EL (cell line): ENCODE measurements around the gene TSPAN12.
"Not testable (repeated sequence)": the region's sequence is repeated elsewhere in the genome, so short reads cannot be mapped to it uniquely, and the experiment has no call there.

Experiments
- DNase-seq: peaks from one replicate; pipeline ENCODE4 v3.0.0-alpha.2; 2016

The TSPAN12 gene, protein sequence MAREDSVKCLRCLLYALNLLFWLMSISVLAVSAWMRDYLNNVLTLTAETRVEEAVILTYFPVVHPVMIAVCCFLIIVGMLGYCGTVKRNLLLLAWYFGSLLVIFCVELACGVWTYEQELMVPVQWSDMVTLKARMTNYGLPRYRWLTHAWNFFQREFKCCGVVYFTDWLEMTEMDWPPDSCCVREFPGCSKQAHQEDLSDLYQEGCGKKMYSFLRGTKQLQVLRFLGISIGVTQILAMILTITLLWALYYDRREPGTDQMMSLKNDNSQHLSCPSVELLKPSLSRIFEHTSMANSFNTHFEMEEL

DNA sequence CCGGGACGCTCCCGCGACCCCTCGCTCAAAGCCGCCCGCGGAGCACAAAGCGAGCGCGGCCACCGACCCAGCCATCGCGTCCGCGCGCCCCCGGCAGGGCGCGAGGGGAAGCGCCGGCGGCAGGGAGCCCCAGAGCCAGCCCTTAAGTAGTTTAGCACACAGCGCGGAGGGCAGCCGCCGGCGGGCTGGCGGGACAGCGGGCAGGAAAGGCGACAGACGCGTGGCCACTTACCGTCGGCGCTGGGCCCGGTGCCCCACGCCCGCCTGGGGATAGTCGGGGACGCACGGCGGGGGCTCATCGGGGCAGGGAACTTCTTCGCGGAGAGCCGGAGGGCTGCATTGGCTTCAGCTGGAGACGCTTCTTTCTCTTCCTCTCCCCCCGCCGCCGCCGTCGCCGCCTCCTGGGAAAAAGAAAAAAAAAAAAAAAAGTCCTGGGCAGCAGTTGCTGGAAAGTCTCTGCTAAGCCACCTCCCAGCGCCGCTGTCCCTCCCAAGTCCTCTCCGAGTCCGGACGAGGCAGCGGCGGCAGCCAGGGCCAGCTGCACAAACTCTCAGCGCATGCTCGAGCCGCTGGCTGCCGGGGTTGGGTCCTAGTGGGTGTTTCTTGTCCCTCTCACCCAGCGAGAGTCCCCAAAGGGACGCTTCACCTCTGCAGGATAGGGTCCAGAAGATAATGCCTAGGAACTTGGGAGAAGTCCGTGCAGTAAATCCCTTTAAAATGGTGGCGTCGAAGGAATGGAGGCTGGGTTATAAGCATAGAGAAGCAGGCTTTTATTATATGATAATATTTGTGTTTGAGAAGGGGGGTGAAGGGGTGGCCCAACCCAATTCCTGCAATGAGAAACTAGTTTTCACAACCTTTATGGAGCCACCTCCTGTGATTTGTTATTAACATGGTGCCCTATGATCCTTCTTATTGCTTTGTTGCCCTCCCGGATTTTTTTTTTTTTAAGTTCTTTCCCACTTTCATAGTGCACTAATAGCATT lies at the start of gene TSPAN12:
TSPAN12 (minus strand) TSS at position 557 of the 986 bp plus-strand sequence. CDS start 1,381 bp downstream, outside the sequence.
- peak; percentile 63 for DNase-seq

DNA sequence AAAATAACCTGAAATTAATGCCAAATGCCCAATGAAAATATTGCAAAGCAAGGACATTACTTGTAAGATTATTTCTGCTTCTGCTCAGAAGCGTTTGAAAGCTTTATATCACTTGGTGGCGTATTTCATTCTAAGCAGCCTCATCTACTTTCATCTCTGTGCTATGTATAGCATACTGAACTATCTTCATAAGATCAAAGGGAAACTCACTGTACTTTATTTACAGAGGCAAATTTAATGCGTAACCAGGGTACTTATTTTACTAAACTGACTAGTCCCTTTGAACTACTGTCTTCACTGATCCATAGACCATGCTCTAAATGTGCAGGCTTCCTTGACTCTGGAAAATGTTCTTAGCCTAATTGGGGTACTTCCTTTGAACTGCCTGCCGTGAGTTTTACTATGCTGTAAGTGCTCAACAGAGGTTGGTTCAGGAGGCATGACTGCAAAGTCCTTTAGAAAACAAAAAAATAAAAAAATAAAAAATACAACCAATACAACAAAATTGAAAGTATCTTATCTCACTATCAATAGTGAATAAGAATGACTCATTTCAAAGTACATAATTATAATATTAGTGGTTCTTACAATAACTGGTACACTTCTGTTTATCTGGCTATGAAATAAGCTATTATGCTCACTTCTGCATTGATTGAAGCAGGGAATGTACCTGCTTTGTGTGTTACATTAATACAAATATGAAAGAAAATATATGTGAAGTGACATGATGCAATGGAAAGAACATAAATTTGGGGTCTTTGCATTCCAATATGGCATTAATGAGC lies 41.0 kb upstream of the TSPAN12 start:
- DNase-seq, result no peak

DNA sequence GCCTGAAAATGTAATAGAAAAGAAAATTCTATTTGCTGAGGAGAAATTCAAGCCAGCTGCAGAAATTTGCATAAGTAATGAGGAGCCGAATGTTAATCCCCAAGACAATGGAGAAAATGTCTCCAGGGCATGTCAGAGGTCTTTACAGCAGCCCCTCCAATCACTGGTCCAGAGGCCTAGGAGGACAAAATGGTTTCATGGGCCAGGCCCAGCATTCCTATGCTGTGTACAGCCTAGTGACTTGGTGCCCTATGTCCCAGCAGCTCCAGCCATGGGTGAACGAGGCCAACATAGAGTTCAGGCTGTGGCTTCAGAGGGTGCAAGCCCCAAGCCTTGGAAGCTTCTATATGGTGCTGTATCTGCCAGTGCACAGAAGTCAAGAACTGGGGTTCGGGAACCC lies 37.3 kb upstream of the TSPAN12 start:
- DNase-seq, result not testable (repeated sequence)

DNA sequence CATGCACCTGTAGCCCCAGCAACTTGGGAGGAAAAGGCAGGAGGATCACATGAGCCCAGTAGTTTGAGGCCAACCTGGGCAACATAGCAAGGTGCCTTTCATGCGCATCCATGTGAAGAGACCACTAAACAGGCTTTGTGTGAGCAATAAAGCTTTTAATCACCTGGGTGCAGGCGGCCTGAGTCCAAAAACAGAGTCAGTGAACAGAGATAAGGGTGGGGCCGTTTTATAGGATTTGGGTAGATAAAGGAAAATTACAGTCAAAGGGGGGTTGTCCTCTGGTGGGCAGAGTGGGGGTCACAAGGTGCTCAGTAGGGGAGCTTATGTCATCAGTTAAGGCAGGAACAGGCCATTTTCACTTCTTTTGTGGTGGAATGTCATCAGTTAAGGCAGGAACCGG lies 27.7 kb upstream of the TSPAN12 start:
- DNase-seq, result not testable (repeated sequence)

DNA sequence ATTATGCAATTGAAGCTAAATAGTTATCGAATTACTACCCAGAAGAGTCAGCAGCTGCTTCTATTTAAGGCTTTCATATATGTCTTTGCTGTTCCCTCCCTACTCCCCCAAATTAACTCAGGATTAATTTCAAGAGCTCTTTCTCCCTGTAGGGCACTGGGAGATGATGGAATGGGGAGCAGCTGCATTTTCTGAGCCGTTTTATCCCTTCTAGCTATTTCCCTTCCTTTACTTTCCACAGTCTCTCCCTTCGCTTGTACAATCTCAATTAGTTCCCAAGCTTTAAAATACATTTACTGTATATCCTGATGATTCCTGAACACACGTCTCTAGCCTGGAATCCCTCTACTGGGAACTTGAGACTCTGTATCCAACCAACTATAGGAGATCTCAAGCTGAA lies 19.8 kb upstream of the TSPAN12 start:
- DNase-seq, result no peak

DNA sequence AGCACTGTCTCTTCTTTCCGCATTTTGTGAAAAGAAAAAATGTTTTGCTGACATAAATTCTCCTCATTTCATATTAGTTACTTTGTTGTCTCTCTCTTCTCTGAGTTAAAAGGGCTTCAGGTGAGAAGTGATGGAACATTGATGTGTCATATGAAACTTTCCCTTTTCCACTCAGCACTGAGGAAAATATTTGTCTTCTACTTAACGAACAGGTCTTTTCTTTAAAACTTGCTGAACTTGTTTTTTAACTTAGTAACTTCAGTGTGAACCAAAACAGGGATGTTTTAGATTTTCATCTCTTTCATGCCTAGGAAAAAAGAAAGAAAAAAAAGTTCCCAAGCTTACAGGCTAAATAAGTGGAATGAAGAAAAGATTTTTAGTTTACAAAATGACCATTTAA lies 19.0 kb upstream of the TSPAN12 start:
- DNase-seq, result no peak

DNA sequence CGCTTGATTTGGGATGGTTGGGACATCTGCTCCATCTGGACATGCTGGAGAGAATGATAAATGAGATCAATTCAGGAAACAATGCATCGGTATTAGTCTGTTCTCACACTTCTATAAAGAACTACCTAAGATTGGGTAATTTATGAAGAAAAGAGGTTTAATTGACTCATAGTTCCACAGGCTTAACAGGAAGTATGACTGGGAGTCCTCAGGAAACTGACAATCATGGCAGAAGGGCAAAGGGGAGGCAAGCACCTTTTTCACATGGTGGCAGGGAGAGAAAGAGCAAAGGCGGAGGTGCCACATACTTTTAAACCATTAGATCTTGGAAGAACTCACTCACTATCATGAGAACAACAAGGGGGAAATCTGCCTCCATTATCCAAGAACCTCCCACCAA lies 16.8 kb upstream of the TSPAN12 start:
- no peak for DNase-seq

DNA sequence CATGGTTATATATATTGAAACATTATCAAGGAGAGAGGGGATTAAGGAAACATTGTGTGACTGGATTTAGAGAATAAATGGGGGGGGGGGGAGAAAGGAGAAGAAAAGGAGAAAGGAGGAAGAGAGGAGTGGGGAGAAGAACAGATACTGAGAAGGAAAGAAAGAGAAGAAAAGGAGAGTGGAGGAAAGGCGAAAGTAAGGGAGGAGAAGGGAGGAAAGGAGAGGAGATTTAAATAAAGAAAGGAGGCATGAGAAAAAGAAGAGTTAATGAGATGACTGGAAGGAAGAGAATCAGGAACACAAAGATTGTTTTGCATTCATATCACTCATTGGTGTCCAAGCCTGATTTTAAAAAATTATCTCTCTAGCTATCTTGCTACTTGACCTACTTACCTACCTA lies 16.1 kb upstream of the TSPAN12 start:
- no peak for DNase-seq

DNA sequence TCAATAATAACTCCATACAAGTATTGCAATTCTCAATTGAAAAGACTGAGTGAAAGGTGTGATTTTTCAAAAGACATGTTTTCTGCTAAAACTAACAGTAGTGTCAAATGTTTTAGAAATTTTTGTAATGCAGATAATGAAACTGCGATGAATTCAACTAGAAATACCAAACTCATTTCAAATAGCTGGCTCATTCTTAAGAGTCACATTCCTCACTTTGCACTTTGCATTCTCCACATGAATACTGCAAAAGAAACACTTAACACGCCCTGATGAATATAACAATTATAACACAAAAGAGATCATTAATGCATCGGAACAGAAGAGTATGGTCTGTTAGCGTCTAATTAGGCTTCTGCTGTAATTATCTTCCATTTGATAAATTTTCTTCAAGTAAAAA lies 15.5 kb upstream of the TSPAN12 start:
- DNase-seq, result no peak

DNA sequence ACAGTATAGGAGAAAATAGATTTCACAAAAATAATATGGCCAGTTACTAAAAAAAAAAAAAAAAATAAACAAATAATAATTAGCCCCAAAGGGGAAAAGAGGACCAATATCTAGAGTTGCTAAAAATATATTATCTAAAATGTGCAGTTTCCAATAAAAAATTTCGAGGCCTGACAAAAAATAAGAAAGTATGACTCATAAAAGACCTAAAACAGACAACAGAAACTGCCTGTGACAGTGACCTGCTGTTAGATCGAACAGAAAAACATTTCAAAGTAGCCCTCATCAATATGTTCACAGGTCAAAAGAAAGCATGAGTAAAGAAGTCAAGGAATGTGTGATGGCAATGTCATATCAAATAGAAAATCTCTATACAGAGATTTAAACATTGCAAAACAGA lies 11.8 kb upstream of the TSPAN12 start:
- no peak for DNase-seq

DNA sequence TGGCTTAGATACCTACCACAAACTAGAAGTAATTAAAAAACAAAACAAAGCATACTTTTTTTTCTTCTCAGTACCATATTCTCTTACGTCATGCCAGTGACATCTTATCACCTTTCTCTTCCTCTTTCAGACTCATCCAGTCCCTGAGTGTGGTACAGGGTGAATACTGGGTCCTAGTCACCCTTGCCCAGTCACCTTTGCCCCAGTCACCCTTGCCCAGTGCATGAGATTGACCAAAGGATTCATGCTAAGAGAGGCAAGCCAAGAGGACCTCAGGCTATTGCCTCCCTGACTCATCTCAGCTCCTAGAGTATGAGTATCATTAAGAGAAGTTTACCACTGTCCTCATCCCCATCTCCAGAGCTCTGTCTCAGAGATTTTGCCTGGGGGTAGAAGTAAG lies 10.0 kb upstream of the TSPAN12 start:
- peak; percentile 13 for DNase-seq

DNA sequence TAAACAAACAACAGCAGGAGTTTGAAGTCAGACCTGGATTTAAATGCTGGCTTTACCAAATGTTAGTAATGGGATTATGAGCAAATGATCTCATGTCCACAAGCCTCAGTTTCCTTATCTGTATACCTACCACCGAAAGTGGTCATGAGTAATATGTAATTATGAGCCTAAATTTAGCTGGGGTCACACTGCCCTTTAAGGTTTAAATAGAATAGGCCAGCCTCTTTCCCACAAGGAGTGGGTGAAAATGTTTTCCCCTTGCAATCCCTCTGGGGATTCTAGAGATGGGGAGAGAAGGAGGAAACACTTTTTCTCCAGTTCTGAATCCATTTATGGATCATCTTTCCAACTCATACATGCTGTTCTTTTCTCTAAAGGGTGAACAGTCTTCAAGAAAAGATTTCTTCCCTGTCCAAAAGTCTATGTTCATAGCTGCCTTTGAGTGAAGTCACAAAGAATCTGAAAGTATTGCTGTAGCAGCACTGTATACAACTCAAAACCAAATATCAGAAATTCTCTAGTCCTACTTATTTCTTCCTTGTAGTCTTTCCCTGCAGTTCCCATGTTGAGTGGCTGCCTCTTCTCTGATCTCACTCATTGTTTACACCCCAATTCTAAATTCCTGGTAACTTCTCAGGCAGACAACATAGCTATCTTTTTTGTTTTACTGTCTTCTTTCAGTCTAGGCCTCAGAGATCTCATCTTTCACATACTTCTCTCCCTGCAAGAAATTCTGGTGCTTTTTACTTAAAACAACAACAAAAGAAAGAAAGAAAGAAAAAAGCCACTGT lies 7.4 kb upstream of the TSPAN12 start:
- no peak for DNase-seq

DNA sequence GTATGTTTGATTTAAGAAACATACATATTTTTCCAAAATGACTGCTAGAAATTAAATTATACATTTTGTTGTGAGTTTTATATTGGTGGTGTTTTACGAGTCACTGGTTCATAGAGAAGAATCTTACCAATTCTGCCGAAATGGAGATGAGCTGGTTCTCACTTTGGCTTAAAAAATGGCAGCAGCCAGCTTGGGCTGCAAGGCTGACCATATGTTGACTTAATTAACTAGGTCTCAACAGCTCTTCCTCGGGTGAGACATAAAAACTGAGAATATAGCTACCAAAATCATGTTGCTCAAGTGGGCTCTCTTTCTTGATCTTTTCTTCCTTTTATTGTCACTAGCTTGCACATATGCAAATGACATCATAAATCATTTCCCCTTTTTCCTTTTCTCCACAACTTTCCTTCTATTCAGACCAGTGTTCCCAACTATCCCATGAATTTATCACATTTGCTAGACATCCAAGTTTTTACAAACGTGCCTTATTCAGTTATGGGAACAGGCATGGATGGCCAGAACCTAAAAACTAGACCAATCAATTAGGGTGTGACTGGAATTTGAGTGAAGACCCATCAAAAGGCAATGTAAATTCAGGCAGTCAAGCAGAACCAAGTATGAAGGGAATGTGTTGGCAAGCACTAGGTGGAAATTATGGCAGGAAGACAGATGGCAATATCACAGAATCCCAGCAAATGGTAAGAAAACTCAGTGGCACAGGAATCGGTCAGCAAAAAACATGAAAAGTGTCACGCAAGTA lies 6.4 kb upstream of the TSPAN12 start:
- DNase-seq, result no peak

DNA sequence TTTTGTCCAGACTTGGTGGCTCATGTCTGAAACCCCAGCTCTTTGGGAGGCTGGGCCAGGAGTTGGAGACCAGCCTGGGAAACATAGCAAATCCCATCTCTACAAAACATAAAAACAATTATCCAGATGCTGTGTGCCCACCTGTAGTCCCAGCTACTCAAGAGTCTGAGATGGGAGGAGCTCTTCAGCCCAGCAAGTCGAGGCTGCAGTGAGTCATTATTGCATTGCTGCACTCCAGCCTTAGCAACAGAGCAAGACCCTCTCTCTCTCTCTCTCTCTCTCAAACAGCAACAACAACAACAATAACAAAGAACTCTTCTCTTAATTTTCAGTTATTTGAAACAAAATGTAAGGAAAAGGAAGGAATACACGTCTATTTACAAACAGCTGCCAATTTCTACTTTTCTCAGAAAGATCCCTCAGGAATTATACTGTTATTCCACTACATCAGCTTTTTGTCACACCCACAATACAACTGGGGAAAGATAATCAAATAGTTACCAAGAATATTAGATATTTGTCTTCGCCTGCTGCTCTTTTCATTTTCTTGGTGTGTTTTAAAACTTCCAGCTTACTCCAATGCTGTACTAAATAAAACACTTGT lies 5.1 kb upstream of the TSPAN12 start:
- DNase-seq, result no peak

DNA sequence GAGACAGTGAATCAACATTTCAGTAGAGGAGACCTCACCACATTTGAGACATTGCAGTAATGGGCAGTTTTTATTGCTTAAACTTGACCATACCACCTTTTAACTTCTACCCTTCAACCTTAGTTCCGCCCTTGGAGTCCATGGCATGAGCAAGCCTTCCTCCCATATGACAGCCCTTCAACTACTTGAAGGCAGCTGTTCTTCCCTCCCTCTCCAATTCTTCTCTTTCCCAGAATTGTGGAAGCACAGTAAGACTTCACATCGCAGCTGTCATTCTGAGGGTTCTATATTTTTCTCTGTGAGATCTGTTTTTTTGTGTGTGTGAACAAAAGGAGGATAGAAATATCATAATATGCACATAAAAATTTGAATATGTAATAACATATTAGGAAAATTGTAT lies 2.2 kb upstream of the TSPAN12 start:
- no peak for DNase-seq

DNA sequence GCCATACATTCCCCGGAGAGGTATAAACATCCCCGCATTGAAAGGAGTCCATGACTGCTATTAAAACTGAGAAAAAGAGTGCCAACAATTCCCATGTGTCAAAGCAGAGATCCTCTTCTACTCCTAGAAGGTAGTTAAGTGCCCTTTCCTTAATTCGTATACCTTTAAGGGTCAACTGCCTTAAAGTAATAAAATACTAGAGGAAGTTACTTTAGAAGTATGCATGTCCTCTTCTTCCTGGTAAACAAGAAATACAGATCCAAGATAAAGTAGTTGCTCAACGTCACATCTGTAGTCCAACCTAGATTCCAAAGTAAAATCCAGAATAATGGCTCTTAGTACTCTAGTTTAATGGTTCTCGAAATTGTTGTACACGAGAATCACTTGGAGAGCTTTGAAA lies 1.5 kb upstream of the TSPAN12 start:
- no peak for DNase-seq

DNA sequence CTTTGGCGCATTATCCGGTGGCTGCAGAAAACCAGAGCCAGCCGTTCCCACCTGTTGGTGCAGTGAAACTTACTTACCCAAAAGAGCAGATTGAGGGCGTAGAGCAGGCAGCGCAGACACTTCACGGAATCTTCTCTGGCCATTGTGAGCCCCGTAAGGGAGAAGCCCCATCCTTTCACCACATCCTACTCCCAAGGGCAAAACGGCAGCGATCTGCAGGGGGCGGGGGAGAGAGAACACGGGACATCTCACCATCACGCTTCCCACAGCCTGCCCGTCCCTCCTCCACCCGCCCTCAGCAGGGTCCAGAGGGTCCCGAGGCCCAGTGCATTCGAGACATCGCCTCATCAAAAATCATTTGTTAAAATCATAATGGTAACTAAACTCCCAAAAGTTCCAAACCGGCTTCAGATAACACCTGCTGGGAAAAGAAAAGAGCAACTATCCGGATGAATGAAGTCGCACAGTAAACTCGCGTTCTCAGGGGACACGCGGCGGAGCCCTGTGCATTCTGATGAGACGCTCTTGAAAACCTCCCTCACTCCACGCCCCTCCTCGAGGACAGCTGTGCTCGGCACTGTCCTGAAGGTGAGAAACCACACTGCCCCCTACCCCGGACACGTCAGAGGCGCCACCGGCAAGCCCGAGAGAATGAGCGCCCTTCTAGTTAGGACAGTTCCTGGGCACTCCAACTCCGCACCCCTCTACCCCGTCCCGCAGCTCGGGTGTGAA lies 1.2 kb downstream of the TSPAN12 start:
- DNase-seq, result peak; percentile 10

DNA sequence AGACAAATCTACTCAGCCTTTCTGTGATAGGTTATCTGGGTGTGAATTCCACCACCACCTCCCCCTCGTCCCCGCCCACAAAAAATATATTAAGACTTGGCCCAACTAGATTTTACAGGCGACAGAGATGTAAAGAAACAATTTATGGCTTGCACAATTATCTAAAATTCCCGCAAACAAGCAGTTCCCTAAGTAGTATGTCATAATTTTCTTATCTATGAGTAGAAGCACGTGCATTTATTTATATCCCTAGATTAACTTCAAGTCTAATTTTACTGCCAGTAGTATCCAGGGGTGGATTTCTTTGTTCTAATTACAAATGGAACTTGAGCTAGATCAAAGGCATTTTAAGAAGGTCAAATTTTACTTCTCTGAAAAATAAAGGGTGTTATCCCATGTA lies 1.7 kb downstream of the TSPAN12 start:
- DNase-seq, result no peak

DNA sequence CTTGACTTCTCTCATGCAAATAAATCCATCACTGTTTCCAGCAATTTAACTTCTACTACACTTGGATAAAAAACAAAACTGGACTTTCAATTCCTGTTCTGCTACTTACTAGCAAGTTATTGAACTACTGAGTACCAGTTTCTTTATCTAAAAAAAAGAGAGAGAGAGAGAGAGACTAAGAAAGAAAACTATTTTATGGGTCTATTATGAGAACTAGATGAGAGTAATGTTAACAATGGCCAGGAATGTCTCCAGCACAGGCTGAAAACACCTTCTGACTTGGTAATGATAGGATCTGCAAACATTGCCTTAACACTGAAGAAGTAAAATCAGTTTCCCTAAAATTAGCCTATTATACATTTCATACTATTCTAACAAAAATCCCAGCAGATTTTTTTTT lies 5.2 kb downstream of the TSPAN12 start:
- DNase-seq, result no peak

DNA sequence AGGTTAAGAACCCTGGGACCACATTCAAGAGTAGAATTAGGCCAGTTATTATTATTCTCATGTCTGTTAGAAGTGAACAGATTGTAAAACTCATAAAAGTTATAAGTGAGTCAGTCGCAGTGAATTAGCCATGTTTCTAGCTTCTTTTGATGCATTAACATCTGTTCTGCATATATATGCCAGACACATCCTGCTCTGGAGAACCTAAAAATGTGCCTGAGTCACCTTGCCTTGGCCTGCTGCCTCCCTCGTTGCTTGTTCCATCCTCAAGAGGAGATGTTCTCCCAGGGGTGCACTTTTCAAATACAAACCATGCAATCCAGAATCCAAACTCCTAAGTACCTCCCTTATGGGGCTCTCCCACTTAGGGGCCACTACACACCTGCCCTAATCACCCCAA lies 14.8 kb downstream of the TSPAN12 start:
- no peak for DNase-seq
